Right ventricle myocardium inferior (tissue), 1 donor: ENCODE measurements around the gene CNTFR. TPM values are rescaled to one million over a fixed set of nuclear protein-coding genes. Genes with fewer than 3 reads are reported as not detected.

Source experiments
- ATAC-seq: fragments of 200-7000 bp; cut with Tn5 transposase; one replicate; pipeline ENCODE4 v1.9.1; 2020; ENCODE audit warnings: mild to moderate bottlenecking, moderate library complexity
- DNase-seq: peaks from one replicate; pipeline ENCODE4 v3.0.0; 2021; ENCODE audit errors: missing footprints
- intact Hi-C: fragments of 100-400 bp; cut with DNase I; formaldehyde crosslinking; loops from one replicate; pipeline ENCODE4 v1.11.0; 2022
- total RNA-seq: library from RNA; stranded (reverse); fragmentation: NEBNext Ultra II Directional; extraction: Animal tissue kit (Norgen Biotek cat#: 25700); gene quantifications from one replicate; pipeline ENCODE4 v1.2.1, GENCODE V29; 2021
- donor health status: DM: no; HTN: yes; CAD: no; lungs with severe emphysema.

The CNTFR gene
- total RNA-seq, 1 donor from 2014 or later: 8.7 TPM

DNA sequence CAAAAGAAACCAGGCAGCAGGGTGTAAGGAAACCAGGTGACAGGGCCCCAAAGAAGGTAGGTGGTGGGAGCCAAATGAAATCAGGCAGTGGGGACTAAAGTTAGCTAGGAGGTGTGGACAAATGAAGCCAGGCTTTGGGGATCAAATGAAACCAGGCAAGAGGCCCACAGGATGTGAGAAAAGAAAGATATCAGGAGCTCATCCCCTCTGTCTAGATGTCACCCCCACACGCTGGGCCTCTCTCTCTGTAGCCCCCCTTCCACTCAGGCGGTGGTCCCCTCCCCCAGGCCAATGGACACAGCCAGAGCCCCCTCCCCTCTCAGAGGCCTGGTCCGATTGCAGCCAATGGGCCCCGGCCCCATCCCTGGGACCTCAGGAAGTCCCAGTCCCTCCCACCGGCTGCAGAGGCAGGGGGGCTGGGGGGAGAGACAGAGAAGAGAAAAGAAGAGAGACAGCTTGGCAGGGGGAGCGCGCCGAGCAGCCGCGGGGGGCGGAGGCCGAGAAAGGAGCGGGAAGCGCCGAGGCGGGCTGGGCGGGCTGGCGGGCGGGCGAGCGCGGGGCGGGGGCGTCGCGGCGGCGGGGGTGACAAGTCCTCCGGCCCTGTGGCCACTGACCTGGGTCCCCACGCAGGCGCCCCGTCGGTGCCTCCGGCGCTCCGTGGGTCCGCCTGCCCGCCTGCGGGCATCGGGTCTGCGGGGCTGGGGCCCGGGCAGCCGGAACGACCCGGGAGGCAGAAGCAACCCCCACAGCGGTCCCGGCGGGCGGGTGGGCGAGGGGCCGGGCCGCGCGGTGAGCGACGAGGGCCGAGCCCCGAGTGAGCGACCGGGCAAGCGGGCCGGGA lies 11.9 kb downstream of the CNTFR start:
- intact Hi-C loops: no loop called here
- no peak for DNase-seq
- no peak for ATAC-seq

- ATAC-seq (no peak), DNase-seq (no peak)
- intact Hi-C loops: no loop called here
Observed at GRCh38 chr9:34576597-34577399, 12.7 kb downstream of the CNTFR start.

GRCh38 chr9:34575862-34576596 lies 13.5 kb downstream of the CNTFR start:
- ATAC-seq: no peak
- DNase-seq: no peak
- intact Hi-C loops: no loop called here

GRCh38 chr9:34575241-34575640 lies 14.3 kb downstream of the CNTFR start:
- no peak for DNase-seq
- no peak for ATAC-seq
- intact Hi-C loops: no loop called here

DNA sequence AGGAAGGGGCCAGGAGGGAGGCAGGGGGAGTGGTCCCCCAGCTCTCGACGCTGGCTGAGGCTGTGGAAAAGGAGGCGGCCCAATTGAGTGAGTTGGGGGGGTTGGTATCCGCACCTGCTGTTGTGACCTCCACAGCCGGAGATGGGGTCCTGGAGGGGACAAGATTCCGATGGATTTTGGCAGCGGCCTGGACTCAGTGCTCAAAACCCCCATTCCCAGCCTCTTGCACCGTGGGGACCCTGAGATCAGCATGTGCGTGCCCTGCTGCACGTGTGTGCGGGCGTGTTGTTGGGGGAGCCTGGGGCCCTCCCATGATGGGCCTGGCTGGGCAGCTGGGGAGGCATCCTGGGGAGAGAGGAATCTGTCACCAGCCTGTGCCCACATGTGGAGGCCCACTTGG lies 15.0 kb downstream of the CNTFR start:
- intact Hi-C loops: no loop called here
- DNase-seq: no peak
- no peak for ATAC-seq

DNA sequence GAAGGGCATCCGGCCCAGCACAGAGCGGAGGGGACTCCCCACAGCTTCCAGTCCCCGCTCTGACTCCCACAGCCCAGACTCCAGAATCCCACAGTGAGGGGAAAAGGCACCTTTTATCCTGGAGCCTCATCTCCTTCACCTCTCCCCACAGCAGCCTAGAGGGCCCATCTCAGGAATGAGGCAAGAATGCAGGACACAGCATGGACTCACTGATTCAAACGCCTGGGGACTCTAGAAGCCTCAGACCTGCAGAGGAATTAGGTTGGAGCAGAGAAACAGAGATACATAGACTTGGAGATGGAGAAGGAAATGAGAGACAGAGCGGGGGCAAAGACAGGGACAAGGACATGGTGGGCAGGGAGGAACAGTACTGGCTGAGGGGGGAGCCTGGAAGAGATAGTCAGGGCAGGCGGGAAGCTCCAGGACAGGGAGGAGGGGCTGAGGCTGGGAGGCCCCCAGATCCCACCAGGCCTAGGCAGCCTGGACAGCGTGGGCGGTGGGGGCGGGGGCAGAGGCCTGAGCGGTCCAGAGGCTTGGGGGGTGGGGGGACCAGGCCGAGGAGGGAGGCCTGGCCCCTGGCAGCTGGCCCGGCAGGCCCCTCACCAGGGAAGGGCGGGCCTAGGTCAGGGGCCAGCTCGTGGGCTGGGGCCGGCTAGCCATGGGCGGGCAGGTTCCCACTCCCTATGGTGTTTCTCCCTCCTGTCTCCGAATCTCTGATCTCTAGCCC lies 15.8 kb downstream of the CNTFR start:
- ATAC-seq: no peak
- intact Hi-C loops: no loop called here
- DNase-seq: no peak

DNA sequence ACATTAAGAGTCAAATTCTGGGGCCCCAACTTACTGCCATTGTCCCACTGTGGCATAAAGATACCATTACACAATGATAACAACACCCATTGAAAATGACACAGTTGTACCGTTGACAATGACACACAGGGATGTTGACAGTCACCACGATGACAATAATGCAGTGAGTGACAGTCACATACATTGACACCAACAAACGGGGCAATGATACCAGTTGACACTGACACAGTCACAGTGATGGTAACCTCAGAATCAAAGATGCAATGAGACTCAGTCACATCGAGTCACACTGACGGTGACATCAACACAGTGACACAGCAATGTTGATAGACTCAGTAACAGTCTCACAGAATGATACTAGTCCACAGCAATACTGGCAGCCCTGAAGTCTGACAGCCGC lies 16.9 kb downstream of the CNTFR start:
- intact Hi-C loops: no loop called here
- no peak for DNase-seq
- ATAC-seq: no peak

DNA sequence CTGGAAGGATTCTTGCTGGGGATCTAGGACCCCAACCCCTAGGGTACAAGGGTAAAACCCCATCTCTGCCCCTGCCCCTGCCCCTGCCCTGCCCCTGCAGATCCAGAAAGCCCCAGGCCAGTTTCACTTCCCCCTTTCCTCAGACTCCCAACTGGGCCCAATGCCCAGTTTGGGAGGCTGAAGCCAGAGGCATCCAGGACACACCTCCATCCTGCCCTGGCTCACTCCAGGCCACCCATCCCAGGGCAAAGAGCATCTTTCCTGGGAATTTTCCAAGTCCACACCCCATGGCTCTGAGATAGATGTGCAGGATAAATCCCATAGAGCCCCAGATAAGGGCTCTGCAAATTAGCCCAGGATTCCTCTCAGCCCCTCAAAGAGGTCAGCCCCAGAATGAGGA lies 17.4 kb downstream of the CNTFR start:
- no peak for ATAC-seq
- DNase-seq: no peak
- intact Hi-C loops: no loop called here

DNA sequence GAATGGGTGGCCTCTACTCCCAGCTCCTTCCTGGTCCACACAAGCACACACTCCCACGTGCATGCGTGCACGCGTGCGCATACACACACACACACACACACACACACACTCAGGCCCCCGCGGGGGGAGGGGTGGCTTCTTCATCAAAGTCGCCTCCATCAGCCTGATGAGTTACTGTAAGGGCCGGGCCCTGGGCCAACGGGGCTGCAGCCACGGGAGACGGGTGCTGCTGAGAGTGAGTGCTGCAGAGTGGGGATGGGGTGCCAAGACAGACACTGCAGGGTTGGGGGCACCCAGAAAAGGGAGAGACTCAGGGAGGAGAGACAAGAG lies 18.1 kb downstream of the CNTFR start:
- ATAC-seq (no peak), DNase-seq (no peak)
- intact Hi-C loops: no loop called here

GRCh38 chr9:34570809-34571480 lies 18.6 kb downstream of the CNTFR start:
- ATAC-seq (no peak), DNase-seq (no peak)
- intact Hi-C loops: no loop called here

DNA sequence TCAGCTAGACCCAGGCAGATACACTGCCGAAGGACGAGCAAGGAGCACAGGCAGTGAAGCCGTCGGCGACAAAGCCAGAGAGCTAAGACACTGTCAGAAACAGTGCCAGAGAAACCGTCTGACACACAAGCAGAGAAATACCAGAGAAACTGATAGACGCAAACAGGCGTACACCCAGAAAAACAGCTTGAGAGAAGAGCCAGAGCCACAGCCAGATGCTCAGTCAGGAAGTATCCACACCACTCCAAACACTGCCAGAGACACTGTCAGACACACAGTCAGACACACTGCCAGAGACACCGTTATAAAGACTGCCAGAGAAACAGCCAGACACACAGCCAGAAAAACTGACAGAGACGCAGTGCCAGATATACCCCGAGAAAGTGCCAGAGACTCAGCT lies 19.1 kb downstream of the CNTFR start:
- DNase-seq (no peak), ATAC-seq (peak; percentile 20)
- intact Hi-C loops: no loop called here

DNA sequence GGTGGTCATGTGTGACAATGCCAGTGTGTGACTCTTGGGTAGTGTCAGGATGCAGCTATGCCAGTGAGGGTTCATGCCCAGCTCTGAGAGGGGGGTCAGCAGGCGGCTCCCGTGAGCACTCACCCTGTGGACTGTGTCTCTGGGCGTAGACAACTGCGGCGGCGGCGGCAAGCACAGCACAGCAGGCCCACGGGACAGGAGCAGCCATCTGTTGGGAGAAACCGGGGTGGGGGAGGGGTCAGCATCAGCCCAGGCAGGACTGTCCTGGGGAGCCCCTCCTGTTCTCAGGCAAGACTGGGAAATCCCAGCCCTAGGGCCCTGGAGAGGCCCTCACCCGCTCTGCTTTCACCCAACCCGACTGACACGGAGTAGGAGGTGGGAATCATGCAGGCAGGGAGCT lies 20.8 kb downstream of the CNTFR start:
- ATAC-seq (no peak), DNase-seq (no peak)
- intact Hi-C loops: no loop called here

GRCh38 chr9:34568133-34568532 lies 21.4 kb downstream of the CNTFR start:
- intact Hi-C loops: no loop called here
- DNase-seq (no peak), ATAC-seq (no peak)

GRCh38 chr9:34566972-34567371 lies 22.6 kb downstream of the CNTFR start:
- intact Hi-C loops: no loop called here
- ATAC-seq (no peak), DNase-seq (no peak)

DNA sequence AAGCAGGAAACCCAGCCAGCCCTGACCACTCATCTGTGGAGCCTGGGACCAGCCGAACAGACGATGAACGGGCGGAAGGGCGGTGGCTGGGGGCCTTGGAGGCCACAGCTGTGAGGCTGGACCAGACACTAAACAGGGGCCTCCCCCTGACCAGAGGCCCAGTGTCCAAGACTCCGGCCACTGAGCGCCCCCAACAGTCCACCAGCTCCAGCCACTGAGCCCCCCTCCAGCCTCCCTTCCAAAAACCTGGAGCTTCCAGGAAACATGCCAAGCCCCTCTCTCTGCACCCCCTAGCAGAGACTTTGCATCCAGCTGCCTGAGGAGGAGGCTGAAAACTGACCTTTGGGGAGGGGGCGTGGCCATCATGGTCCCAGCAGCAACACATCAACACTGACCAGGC lies 23.2 kb downstream of the CNTFR start:
- no peak for ATAC-seq
- no peak for DNase-seq
- intact Hi-C loops: no loop called here

DNA sequence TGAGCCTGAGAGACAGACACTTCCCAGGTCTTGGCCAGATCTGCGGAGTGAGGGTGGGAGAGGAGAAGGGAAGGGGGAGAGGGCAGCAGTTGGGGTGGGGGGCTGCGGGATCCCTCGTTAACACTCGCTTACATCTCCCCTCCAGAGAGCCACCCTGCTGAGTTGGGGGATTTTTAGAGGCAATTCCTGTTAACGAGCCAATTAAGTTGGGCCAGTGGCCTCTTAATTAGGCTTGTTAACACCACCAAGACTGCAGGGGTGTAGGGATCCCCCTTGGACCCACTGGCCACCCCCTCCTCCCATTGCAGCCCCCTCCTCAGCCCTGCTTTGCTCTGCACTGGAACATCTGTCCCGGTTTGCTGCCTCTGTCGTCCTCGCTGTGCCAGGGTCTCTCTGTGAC lies 23.7 kb downstream of the CNTFR start:
- ATAC-seq (no peak), DNase-seq (no peak)
- intact Hi-C loops: no loop called here

DNA sequence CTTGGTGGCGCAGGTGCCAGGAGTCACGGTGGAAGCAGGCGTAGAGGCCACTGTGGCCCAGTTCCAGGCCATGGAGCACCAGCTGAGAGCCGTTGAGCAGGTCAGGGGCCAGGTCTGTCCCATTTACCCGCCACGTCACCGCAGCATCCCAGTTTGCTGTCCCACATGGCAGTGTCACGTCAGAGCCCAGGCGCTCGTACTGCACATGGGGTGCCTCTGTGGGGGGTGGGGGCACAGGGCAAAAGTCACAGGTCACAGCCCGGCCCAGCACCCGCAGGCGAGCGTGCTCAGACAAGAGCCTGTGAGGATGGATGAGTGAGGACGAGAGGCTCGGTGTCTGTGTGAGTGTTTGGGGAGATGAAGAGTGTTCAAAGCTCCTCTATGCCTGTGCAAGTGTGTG lies 24.9 kb downstream of the CNTFR start:
- ATAC-seq (no peak), DNase-seq (no peak)
- intact Hi-C loops: no loop called here

GRCh38 chr9:34563262-34563661 lies 26.3 kb downstream of the CNTFR start:
- intact Hi-C loops: no loop called here
- no peak for DNase-seq
- no peak for ATAC-seq
